HepG2 (cell line): Measurements from ENCODE around the gene FIZ1. TPM values are rescaled to one million over a fixed set of nuclear protein-coding genes. Genes with fewer than 3 reads are reported as not detected.

Experiments
- CBX1 ChIP-seq: IDR thresholded peaks from one replicate; pipeline ENCODE4 v1.6.1; 2016; ENCODE audit warnings: antibody characterized with exemption, low read depth
- CHCHD3 ChIP-seq: sonication (generic); formaldehyde crosslinking; IDR thresholded peaks from 2 replicates; pipeline ENCODE4 v1.8.0; 2022; ENCODE audit warnings: mild to moderate bottlenecking, missing genetic modification reagents, moderate library complexity
- DNMT1 ChIP-seq: sonication (generic); formaldehyde crosslinking; IDR thresholded peaks from 2 replicates; pipeline ENCODE4 v1.5.1; 2020; ENCODE audit warnings: mild to moderate bottlenecking, missing genetic modification reagents
- E2F5 ChIP-seq: sonication (generic); formaldehyde crosslinking; conservative IDR thresholded peaks from 2 replicates; pipeline ENCODE4 v1.4.0; 2020; ENCODE audit warnings: missing genetic modification reagents
- FOSL1 ChIP-seq: sonication (generic); formaldehyde crosslinking; IDR thresholded peaks from 2 replicates; pipeline ENCODE4 v1.9.0; 2021; ENCODE audit warnings: missing genetic modification reagents, borderline replicate concordance
- GTF2F1 ChIP-seq: fragments of 150-350 bp; IDR thresholded peaks from 2 replicates; pipeline ENCODE4 v1.6.1; 2014; ENCODE audit warnings: low read length
- KDM6A ChIP-seq: IDR thresholded peaks from 2 replicates; pipeline ENCODE4 v1.6.1; 2016; ENCODE audit warnings: low read depth
- KLF9 ChIP-seq: IDR thresholded peaks from 2 replicates; pipeline ENCODE4 v1.6.1; 2016; ENCODE audit warnings: low read depth
- MAZ ChIP-seq, 2 experiments: sonication (generic) in 1 of 2; formaldehyde crosslinking in 1 of 2; IDR thresholded peaks; 2 replicates each; pipeline versions ENCODE4 v1.5.0 to v1.6.1; 2012 to 2020; ENCODE audit warnings: low read depth in 2 of 2, mild to moderate bottlenecking in 2 of 2, borderline replicate concordance in 1 of 2, improper control_type of control experiment in 1 of 2, low read length in 1 of 2, missing genetic modification reagents in 1 of 2, moderate library complexity in 1 of 2
- MEF2D ChIP-seq: sonication (generic); formaldehyde crosslinking; IDR thresholded peaks from 2 replicates; pipeline ENCODE4 v1.5.1; 2020; ENCODE audit warnings: mild to moderate bottlenecking, missing genetic modification reagents
- RNF2 ChIP-seq: fragments of 450-650 bp; conservative IDR thresholded peaks from 2 replicates; pipeline ENCODE4 v1.6.1; 2016; ENCODE audit warnings: low read depth
- SCMH1 ChIP-seq: sonication (generic); formaldehyde crosslinking; IDR thresholded peaks from 2 replicates; pipeline ENCODE4 v1.9.0; 2021; ENCODE audit warnings: missing genetic modification reagents, mild to moderate bottlenecking, borderline replicate concordance
- SP4 ChIP-seq: sonication (generic); formaldehyde crosslinking; IDR thresholded peaks from 2 replicates; pipeline ENCODE4 v1.8.1; 2023; ENCODE audit warnings: mild to moderate bottlenecking, missing genetic modification reagents
- STAG1 ChIP-seq: sonication (generic); formaldehyde crosslinking; IDR thresholded peaks from 2 replicates; pipeline ENCODE4 v1.4.0; 2020; ENCODE audit warnings: missing genetic modification reagents
- THAP8 ChIP-seq: sonication (generic); formaldehyde crosslinking; IDR thresholded peaks from 2 replicates; pipeline ENCODE4 v1.5.1; 2020; ENCODE audit warnings: missing genetic modification reagents, mild to moderate bottlenecking, borderline replicate concordance
- YY1 ChIP-seq: IDR thresholded peaks from 2 replicates; pipeline ENCODE4 v1.6.1; 2011; ENCODE audit warnings: low read length, low read depth, moderate library complexity, mild to moderate bottlenecking; ENCODE audit not compliant: insufficient read depth, insufficient replicate concordance
- ZBTB25 ChIP-seq: IDR thresholded peaks from 2 replicates; pipeline ENCODE4 v1.6.1; 2018; ENCODE audit warnings: missing genetic modification reagents
- ZFP36L2 ChIP-seq: sonication (generic); formaldehyde crosslinking; IDR thresholded peaks from 2 replicates; pipeline ENCODE4 v1.4.0; 2020; ENCODE audit warnings: missing genetic modification reagents
- ZNF205 ChIP-seq: IDR thresholded peaks from 2 replicates; pipeline ENCODE4 v1.6.1; 2018; ENCODE audit warnings: missing biosample characterization, missing genetic modification reagents
- ZNF263 ChIP-seq: sonication (generic); formaldehyde crosslinking; IDR thresholded peaks from 2 replicates; pipeline ENCODE4 v1.4.0; 2020; ENCODE audit warnings: missing genetic modification reagents
- ZNF34 ChIP-seq: sonication (generic); formaldehyde crosslinking; IDR thresholded peaks from 2 replicates; pipeline ENCODE4 v1.4.0; 2020; ENCODE audit warnings: mild to moderate bottlenecking, missing genetic modification reagents, borderline replicate concordance
- ZNF362 ChIP-seq: sonication (generic); formaldehyde crosslinking; IDR thresholded peaks from 2 replicates; pipeline ENCODE4 v1.4.0; 2020; ENCODE audit warnings: missing genetic modification reagents, mild to moderate bottlenecking, borderline replicate concordance
- ZNF468 ChIP-seq: sonication (generic); formaldehyde crosslinking; IDR thresholded peaks from 2 replicates; pipeline ENCODE4 v1.8.0; 2022; ENCODE audit warnings: mild to moderate bottlenecking, moderate library complexity, missing genetic modification reagents
- ZNF501 ChIP-seq: sonication (generic); formaldehyde crosslinking; IDR thresholded peaks from 2 replicates; pipeline ENCODE4 v1.5.1; 2020; ENCODE audit warnings: mild to moderate bottlenecking, moderate library complexity, missing genetic modification reagents
- ZNF564 ChIP-seq: sonication (generic); formaldehyde crosslinking; IDR thresholded peaks from 2 replicates; pipeline ENCODE4 v1.8.1; 2023; ENCODE audit warnings: mild to moderate bottlenecking, missing genetic modification reagents
- ZNF720 ChIP-seq: sonication (generic); formaldehyde crosslinking; IDR thresholded peaks from 2 replicates; pipeline ENCODE4 v1.4.0; 2020; ENCODE audit warnings: missing genetic modification reagents
- ZNF766 ChIP-seq: sonication (generic); formaldehyde crosslinking; IDR thresholded peaks from 2 replicates; pipeline ENCODE4 v1.5.0; 2020; ENCODE audit warnings: missing genetic modification reagents, borderline replicate concordance
- ZSCAN25 ChIP-seq: sonication (generic); formaldehyde crosslinking; IDR thresholded peaks from 2 replicates; pipeline ENCODE4 v1.8.0; 2022; ENCODE audit warnings: mild to moderate bottlenecking, missing genetic modification reagents
- polyA plus RNA-seq, 8 experiments: library from polyadenylated mRNA; depleted of rRNA in 3 of 8; stranded (reverse) in 7 of 8; unstranded in 1 of 8; fragments of >200 nt; fragmentation: Illumina TruSeq in 4 of 8; extraction: Trizol in 4 of 8; gene quantifications; 2 replicates each; pipeline versions ENCODE4 v1.2.1 to v1.2.3, GENCODE V29; 2011 to 2016; ENCODE audit warnings: low read depth in 4 of 8, missing spikeins in 1 of 8, mixed read lengths in 1 of 8; ENCODE audit not compliant: insufficient read depth in 1 of 8
- total RNA-seq, 5 experiments: library from RNA; depleted of rRNA; stranded (reverse); fragments of >200 nt; fragmentation: Illumina TruSeq; extraction: Trizol; gene quantifications; 2 replicates each; pipeline ENCODE4 v1.2.3, GENCODE V29; 2016; ENCODE audit warnings: low read depth in 1 of 5

Gene FIZ1
- total and polyA plus RNA-seq, 2 of the 13 experiments (the other 11 are each of a cell fraction or from before 2014, with no cell fraction given): 3.6 to 5.9 TPM

GRCh38 chr19:55581145-55581822, 18.0 kb downstream of the FIZ1 start (continued):
- no peak for TF ChIP-seq E2F5 (CRISPR knock-in tag)
- no peak for TF ChIP-seq ZNF766 (CRISPR knock-in tag)
- 0 out of 2 replicates have a peak, but pooled peaks have one; percentile 28 for TF ChIP-seq ZNF501
- TF ChIP-seq ZNF564 (CRISPR knock-in tag): no peak; the same call in 1 of the 2 replicates
- no peak for TF ChIP-seq YY1
- TF ChIP-seq ZFP36L2: no peak
- TF ChIP-seq THAP8 (CRISPR knock-in tag): no peak
- no peak for TF ChIP-seq FOSL1
- peak; percentile 62; the same call in 1 of the 2 replicates for TF ChIP-seq ZNF468
- no peak for TF ChIP-seq SP4 (CRISPR knock-in tag)
- peak; percentile 47; the same call in 1 of the 2 replicates for TF ChIP-seq ZNF34
- no peak for TF ChIP-seq ZSCAN25 (CRISPR knock-in tag)
- no peak for TF ChIP-seq ZNF720
- no peak for TF ChIP-seq ZNF205 (CRISPR knock-in tag)
- TF ChIP-seq ZBTB25 (CRISPR knock-in tag): peak; percentile 54; the same call in 1 of the 2 replicates
- TF ChIP-seq SCMH1 (CRISPR knock-in tag): no peak
- TF ChIP-seq CBX1: no peak
- TF ChIP-seq RNF2: no peak
- no peak; the same call in 1 of the 2 replicates for TF ChIP-seq MEF2D (CRISPR knock-in tag)
- no peak for TF ChIP-seq KDM6A (CRISPR knock-in tag)
- TF ChIP-seq CHCHD3 (CRISPR knock-in tag): no peak
- no peak for TF ChIP-seq KLF9 (CRISPR knock-in tag)
- TF ChIP-seq ZNF263: peak; percentile 18; the same call in 1 of the 2 replicates
- no peak for TF ChIP-seq DNMT1 (CRISPR knock-in tag)
- 0 out of 2 replicates have a peak, but pooled peaks have one; percentile 33 for TF ChIP-seq ZNF362 (CRISPR knock-in tag)
- TF ChIP-seq MAZ (IDR thresholded peaks at IDR 0.05; ENCODE audit: borderline replicate concordance, low read depth, low read length): no peak
- TF ChIP-seq MAZ (CRISPR knock-in tag; IDR thresholded peaks at IDR 0.05; ENCODE audit: low read depth): no peak
- TF ChIP-seq GTF2F1: no peak
- TF ChIP-seq STAG1 (CRISPR knock-in tag): no peak
